Thyroid gland (tissue), 4 donors: ENCODE data around the gene DLG2. TPM values are rescaled to one million over a fixed set of nuclear protein-coding genes. Genes with fewer than 3 reads are reported as not detected.

Experiments used
- DNase-seq, 2 donors: peaks; one replicate each; pipeline ENCODE4 v3.0.0-alpha.2; 2019
- H3K27ac ChIP-seq, 3 donors: fragments of 200-600 bp; sonication (generic); 1 replicate in 2 of 3; 2 replicates in 1 of 3; pipeline ENCODE4 v1.5.1; 2016 to 2019; ENCODE audit warnings: mild to moderate bottlenecking in 1 of 3, moderate library complexity in 1 of 3
- H3K27me3 ChIP-seq: fragments of 200-600 bp; sonication (generic); one replicate; pipeline ENCODE4 v1.5.1; 2019
- H3K36me3 ChIP-seq, 2 donors: fragments of 200-600 bp; sonication (generic); one replicate each; pipeline ENCODE4 v1.5.1; 2016 to 2019
- H3K4me1 ChIP-seq, 2 donors: fragments of 200-600 bp; sonication (generic); one replicate each; pipeline ENCODE4 v1.5.1; 2017 to 2019
- H3K4me3 ChIP-seq, 3 donors: fragments of 200-600 bp; sonication (generic); replicated peaks in 1 of 3; 1 replicate in 2 of 3; 2 replicates in 1 of 3; pipeline ENCODE4 v1.5.1; 2016; ENCODE audit warnings: mild to moderate bottlenecking in 1 of 3
- H3K9me3 ChIP-seq: fragments of 200-600 bp; sonication (generic); one replicate; pipeline ENCODE4 v1.5.1; 2017
- POLR2A ChIP-seq, 2 donors: fragments of 450-650 bp; IDR thresholded peaks; one replicate each; pipeline ENCODE4 v1.6.1; 2017; ENCODE audit warnings: antibody characterized with exemption in 2 of 2, mild to moderate bottlenecking in 2 of 2, moderate library complexity in 1 of 2
- WGBS, 2 donors: methylation state at CpG; one replicate each; pipeline ENCODE4 v1.1.5; 2017; 5-methylcytosine and 5-hydroxymethylcytosine counted together
- intact Hi-C: fragments of 100-400 bp; cut with DNase I; formaldehyde crosslinking; loops from one replicate; pipeline ENCODE4 v1.15.1; 2023
- total RNA-seq, 4 donors: library from RNA; depleted of rRNA; stranded (reverse); fragments of >200 nt; gene quantifications; one replicate each; pipeline ENCODE4 v1.2.3, GENCODE V29; 2016
- TF ChIP-seq, protein P1 (sequence below), 6 experiments: fragments of 200-600 bp in 3 of 6; fragments of 450-650 bp in 3 of 6; sonication (generic) in 3 of 6; IDR thresholded peaks; one replicate each; pipeline ENCODE4 v1.5.1; 2016 to 2019; ENCODE audit warnings: antibody characterized with exemption in 6 of 6, mild to moderate bottlenecking in 2 of 6, inconsistent platforms in 1 of 6, moderate library complexity in 1 of 6

Gene DLG2
- total RNA-seq, 4 donors from 2014 or later = 29.4 to 79.4 (median 42.4) TPM

DNA sequence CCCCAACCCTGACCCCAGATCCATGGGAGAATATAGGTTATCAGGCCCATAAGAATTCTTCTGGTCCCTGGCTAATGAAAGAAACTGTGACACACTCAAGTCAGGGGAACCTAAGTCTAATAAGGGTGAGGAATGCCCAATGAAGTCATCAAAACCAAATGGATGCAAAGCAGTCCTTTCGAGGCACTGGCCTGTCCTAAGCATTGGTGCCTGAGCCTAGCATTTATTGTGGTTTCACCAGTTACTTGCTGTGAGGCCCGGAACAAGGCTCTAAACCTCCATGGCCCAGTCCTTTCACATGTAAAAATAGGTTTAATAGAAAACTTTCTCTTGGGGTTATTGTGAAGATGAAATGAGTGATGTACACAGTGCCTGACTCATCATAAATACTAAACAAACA, 712.6 kb downstream of the DLG2 start:
- no peaks in the 10 kb centered on the region for H3K36me3 ChIP-seq
- H3K4me1 ChIP-seq = no peaks in the 10 kb centered on the region
- TF ChIP-seq POLR2A (IDR thresholded peaks at IDR 0.05) = no peak
- TF ChIP-seq, protein P1, sequence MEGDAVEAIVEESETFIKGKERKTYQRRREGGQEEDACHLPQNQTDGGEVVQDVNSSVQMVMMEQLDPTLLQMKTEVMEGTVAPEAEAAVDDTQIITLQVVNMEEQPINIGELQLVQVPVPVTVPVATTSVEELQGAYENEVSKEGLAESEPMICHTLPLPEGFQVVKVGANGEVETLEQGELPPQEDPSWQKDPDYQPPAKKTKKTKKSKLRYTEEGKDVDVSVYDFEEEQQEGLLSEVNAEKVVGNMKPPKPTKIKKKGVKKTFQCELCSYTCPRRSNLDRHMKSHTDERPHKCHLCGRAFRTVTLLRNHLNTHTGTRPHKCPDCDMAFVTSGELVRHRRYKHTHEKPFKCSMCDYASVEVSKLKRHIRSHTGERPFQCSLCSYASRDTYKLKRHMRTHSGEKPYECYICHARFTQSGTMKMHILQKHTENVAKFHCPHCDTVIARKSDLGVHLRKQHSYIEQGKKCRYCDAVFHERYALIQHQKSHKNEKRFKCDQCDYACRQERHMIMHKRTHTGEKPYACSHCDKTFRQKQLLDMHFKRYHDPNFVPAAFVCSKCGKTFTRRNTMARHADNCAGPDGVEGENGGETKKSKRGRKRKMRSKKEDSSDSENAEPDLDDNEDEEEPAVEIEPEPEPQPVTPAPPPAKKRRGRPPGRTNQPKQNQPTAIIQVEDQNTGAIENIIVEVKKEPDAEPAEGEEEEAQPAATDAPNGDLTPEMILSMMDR (IDR thresholded peaks at IDR 0.05) = no peak
- no peak overlapping the region for H3K27ac ChIP-seq
- 95 to 98% methylated on average over 2 of the region's 2 CpGs for WGBS, 2 donors
- H3K9me3 ChIP-seq = no peaks in the 10 kb centered on the region
- DNase-seq = no peak
- H3K4me3 ChIP-seq = no peak overlapping the region
- H3K27me3 ChIP-seq = no peaks in the 10 kb centered on the region
- intact Hi-C loops = no loop called here

DNA sequence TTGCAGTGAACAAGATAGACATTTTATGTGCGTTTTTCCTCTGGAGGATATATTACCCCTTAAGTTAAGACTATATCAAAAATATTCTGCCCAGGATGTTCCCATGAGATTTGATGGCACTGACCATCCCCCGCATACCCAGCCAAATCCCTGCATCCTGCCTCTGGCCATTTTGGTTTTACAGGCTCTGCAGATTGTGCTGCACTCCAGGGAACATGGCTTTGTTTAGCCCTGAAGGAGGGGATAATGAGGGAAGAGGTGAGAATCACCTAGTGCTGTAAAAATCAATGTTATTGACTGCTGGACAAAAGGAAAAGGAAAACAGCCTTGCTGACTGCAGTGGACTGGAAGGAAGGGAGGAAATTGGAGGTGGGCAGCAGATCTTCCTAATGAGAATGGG, 717.4 kb downstream of the DLG2 start:
- H3K9me3 ChIP-seq = no peaks in the 10 kb centered on the region
- H3K27me3 ChIP-seq = no peaks in the 10 kb centered on the region
- H3K4me3 ChIP-seq = no peak overlapping the region
- no peaks in the 10 kb centered on the region for H3K4me1 ChIP-seq
- intact Hi-C loops = no loop called here
- H3K27ac ChIP-seq = no peak overlapping the region
- DNase-seq = no peak
- no peaks in the 10 kb centered on the region for H3K36me3 ChIP-seq
- TF ChIP-seq, protein P1 (IDR thresholded peaks at IDR 0.05) = no peak
- TF ChIP-seq POLR2A (IDR thresholded peaks at IDR 0.05) = no peak
- WGBS, 2 donors = 88 to 91% methylated on average over 2 of the region's 2 CpGs

DNA sequence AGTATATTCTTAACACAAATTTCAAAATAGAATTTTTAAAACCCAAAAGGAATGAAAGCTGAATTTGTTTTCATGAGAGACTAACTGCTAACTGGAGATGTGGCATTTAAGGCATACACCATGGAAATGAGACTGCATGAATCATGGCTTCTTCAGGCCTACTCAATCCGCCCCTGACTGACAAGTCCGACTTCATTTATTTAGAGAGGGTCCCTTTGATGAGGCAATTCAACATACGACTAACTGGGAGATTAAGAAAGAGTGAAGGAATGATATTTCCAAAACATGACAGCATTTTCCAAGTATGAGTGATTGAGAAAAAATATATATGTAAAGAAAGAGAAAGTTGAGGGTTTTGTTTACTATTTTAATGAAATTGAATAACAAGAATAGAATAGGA, 720.1 kb downstream of the DLG2 start:
- intact Hi-C loops = no loop called here
- no peaks in the 10 kb centered on the region for H3K9me3 ChIP-seq
- no peak overlapping the region for H3K27ac ChIP-seq
- no peak overlapping the region for H3K4me3 ChIP-seq
- H3K4me1 ChIP-seq = no peaks in the 10 kb centered on the region
- 57 to 62% methylated on average over 3 of the region's 3 CpGs for WGBS, 2 donors
- no peak for DNase-seq
- H3K36me3 ChIP-seq = no peaks in the 10 kb centered on the region
- no peaks in the 10 kb centered on the region for H3K27me3 ChIP-seq
- TF ChIP-seq, protein P1 (IDR thresholded peaks at IDR 0.05) = no peak
- TF ChIP-seq POLR2A (IDR thresholded peaks at IDR 0.05) = no peak

DNA sequence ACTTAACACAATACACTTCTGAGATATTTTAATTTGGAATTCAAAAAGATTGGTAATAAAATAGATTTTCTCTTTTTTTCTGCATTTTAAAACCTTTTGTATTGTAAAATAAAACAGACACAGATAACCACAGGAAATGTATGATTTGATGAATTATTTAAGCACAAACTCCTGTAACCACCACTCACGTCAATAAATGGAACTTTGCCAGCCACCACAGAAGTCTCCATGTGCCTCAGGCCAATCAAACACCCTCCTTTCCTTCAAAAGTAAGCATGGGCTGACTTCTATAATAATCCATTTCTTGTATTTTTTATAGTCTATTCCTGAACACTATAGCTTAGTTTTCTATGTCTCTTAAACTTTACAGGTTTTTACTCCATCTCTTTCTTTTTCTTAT, 721.7 kb downstream of the DLG2 start:
- no peaks in the 10 kb centered on the region for H3K4me1 ChIP-seq
- H3K36me3 ChIP-seq = no peaks in the 10 kb centered on the region
- no peak overlapping the region for H3K4me3 ChIP-seq
- intact Hi-C loops = no loop called here
- H3K27me3 ChIP-seq = no peaks in the 10 kb centered on the region
- H3K27ac ChIP-seq = no peak overlapping the region
- TF ChIP-seq, protein P1 (IDR thresholded peaks at IDR 0.05) = no peak
- no peak for TF ChIP-seq POLR2A (IDR thresholded peaks at IDR 0.05)
- H3K9me3 ChIP-seq = no peaks in the 10 kb centered on the region
- DNase-seq = no peak
- 44 to 55% methylated on average over 1 of the region's 1 CpG for WGBS, 2 donors

DNA sequence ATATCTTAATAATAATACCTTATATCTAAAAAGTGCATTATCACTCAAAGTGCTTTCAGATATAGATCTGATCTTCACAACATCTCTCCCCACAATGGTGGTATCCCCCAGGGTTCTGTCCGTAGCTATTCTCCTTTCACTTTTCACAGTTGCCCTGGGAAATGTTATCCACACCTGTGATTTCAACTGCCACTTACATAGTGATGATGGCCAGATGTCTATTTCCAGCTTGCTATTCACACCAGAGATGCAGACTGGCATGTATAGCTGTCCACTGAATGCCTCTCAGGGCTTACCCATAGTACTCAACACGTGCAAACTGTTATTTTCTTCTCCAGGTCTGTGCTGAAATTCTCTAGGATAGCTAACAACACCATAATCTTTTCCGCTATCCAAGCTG, 724.7 kb downstream of the DLG2 start:
- 54 to 72% methylated on average over 3 of the region's 3 CpGs for WGBS, 2 donors
- no peak for DNase-seq
- no peaks in the 10 kb centered on the region for H3K27me3 ChIP-seq
- no peak overlapping the region for H3K27ac ChIP-seq
- no peaks in the 10 kb centered on the region for H3K9me3 ChIP-seq
- TF ChIP-seq, protein P1 (IDR thresholded peaks at IDR 0.05) = no peak
- TF ChIP-seq POLR2A (IDR thresholded peaks at IDR 0.05) = no peak
- intact Hi-C loops = no loop called here
- no peak overlapping the region for H3K4me3 ChIP-seq
- H3K4me1 ChIP-seq = no peaks in the 10 kb centered on the region
- no peaks in the 10 kb centered on the region for H3K36me3 ChIP-seq
